HG02678 (cell line): ENCODE results near the gene OSBPL10.

ENCODE experiments used
- ATAC-seq: cut with Tn5 transposase; IDR thresholded peaks from one replicate; pipeline ENCODE4 v1.9.1; 2021; ENCODE audit warnings: mild to moderate bottlenecking, moderate library complexity; ENCODE audit not compliant: unreplicated experiment

OSBPL10 gene

GRCh38 chr3:31753050-31753425 lies 228.0 kb downstream of the OSBPL10 start:
- ATAC-seq: no peak

GRCh38 chr3:31752305-31753049 lies 228.6 kb downstream of the OSBPL10 start:
- no peak for ATAC-seq

GRCh38 chr3:31750341-31750740 lies 230.7 kb downstream of the OSBPL10 start:
- no peak for ATAC-seq

GRCh38 chr3:31748933-31749295 lies 232.1 kb downstream of the OSBPL10 start:
- no peak for ATAC-seq

- ATAC-seq: no peak
Measured at GRCh38 chr3:31748281-31748932, 232.7 kb downstream of the OSBPL10 start.

- no peak for ATAC-seq
Measured at GRCh38 chr3:31747785-31748184, 233.3 kb downstream of the OSBPL10 start.

- ATAC-seq: no peak
Measured at GRCh38 chr3:31744913-31745312, 236.1 kb downstream of the OSBPL10 start.

GRCh38 chr3:31743331-31744089 lies 237.6 kb downstream of the OSBPL10 start:
- ATAC-seq: no peak

GRCh38 chr3:31740397-31740796 lies 240.7 kb downstream of the OSBPL10 start:
- ATAC-seq: no peak

- no peak for ATAC-seq
Measured at GRCh38 chr3:31738412-31738811, 242.7 kb downstream of the OSBPL10 start.

GRCh38 chr3:31735667-31736066 lies 245.4 kb downstream of the OSBPL10 start:
- no peak for ATAC-seq

GRCh38 chr3:31733234-31733667 lies 247.8 kb downstream of the OSBPL10 start:
- ATAC-seq: no peak

GRCh38 chr3:31732548-31732947 lies 248.5 kb downstream of the OSBPL10 start:
- ATAC-seq: no peak

- no peak for ATAC-seq
Measured at GRCh38 chr3:31729573-31729972, 251.5 kb downstream of the OSBPL10 start.

- ATAC-seq: no peak
Measured at GRCh38 chr3:31729082-31729481, 252.0 kb downstream of the OSBPL10 start.

- ATAC-seq: no peak
Measured at GRCh38 chr3:31728403-31728802, 252.7 kb downstream of the OSBPL10 start.

- ATAC-seq: no peak
Measured at GRCh38 chr3:31725976-31726375, 255.1 kb downstream of the OSBPL10 start.

GRCh38 chr3:31725568-31725967 lies 255.5 kb downstream of the OSBPL10 start:
- no peak for ATAC-seq

GRCh38 chr3:31724651-31725050 lies 256.4 kb downstream of the OSBPL10 start:
- ATAC-seq: no peak

GRCh38 chr3:31724116-31724515 lies 256.9 kb downstream of the OSBPL10 start:
- ATAC-seq: no peak

- no peak for ATAC-seq
Measured at GRCh38 chr3:31723701-31724100, 257.4 kb downstream of the OSBPL10 start.

- no peak for ATAC-seq
Measured at GRCh38 chr3:31721676-31722075, 259.4 kb downstream of the OSBPL10 start.
